Mesendoderm (in vitro differentiated cells): ENCODE measurements around the gene ICA1.
"Not testable (repeated sequence)": the region's sequence is repeated elsewhere in the genome, so short reads cannot be mapped to it uniquely, and the experiment has no call there.

ENCODE experiments used
- DNase-seq: peaks from one replicate; pipeline ENCODE4 v3.0.0; 2013
- H2AK5ac ChIP-seq: 2 replicates; pipeline ENCODE4 v1.6.1; 2013; ENCODE audit warnings: low read length, inconsistent platforms
- H2BK120ac ChIP-seq: 2 replicates; pipeline ENCODE4 v1.6.1; 2013; ENCODE audit warnings: low read depth, mild to moderate bottlenecking, low read length, moderate library complexity, mixed read lengths
- H2BK15ac ChIP-seq: replicated peaks from 2 replicates; pipeline ENCODE4 v1.6.1; 2013; ENCODE audit warnings: low read depth, mild to moderate bottlenecking, moderate library complexity
- H2BK5ac ChIP-seq: 2 replicates; pipeline ENCODE4 v1.6.1; 2013; ENCODE audit warnings: low read length, inconsistent platforms
- H3K18ac ChIP-seq: 2 replicates; pipeline ENCODE4 v1.6.1; 2013; ENCODE audit warnings: mild to moderate bottlenecking, low read length, mixed read lengths
- H3K23ac ChIP-seq: one replicate; pipeline ENCODE4 v1.6.1; 2013; ENCODE audit warnings: low read length
- H3K27ac ChIP-seq: 2 replicates; pipeline ENCODE4 v1.5.1; 2013; ENCODE audit warnings: low read depth, mild to moderate bottlenecking, inconsistent platforms, low read length, moderate library complexity
- H3K27me3 ChIP-seq: 2 replicates; pipeline ENCODE4 v1.6.1; 2013; ENCODE audit warnings: low read length, control low read depth, mild to moderate bottlenecking, inconsistent platforms; ENCODE audit not compliant: insufficient read depth, poor library complexity
- H3K36me3 ChIP-seq: 2 replicates; pipeline ENCODE4 v1.6.1; 2013; ENCODE audit warnings: low read length, inconsistent platforms; ENCODE audit not compliant: control insufficient read depth, insufficient read depth
- H3K4ac ChIP-seq: one replicate; pipeline ENCODE4 v1.6.1; 2013; ENCODE audit warnings: low read depth, mild to moderate bottlenecking, low read length, moderate library complexity
- H3K4me1 ChIP-seq: 2 replicates; pipeline ENCODE4 v1.6.1; 2013; ENCODE audit warnings: low read depth, low read length, inconsistent platforms; ENCODE audit not compliant: control insufficient read depth
- H3K4me2 ChIP-seq: 2 replicates; pipeline ENCODE4 v1.6.1; 2013; ENCODE audit warnings: low read length
- H3K4me3 ChIP-seq: 2 replicates; pipeline ENCODE4 v1.5.1; 2013; ENCODE audit warnings: mild to moderate bottlenecking, low read length
- H3K56ac ChIP-seq: one replicate; pipeline ENCODE4 v1.6.1; 2013; ENCODE audit warnings: low read length
- H3K79me1 ChIP-seq: 2 replicates; pipeline ENCODE4 v1.6.1; 2013; ENCODE audit warnings: low read length, inconsistent platforms
- H3K79me2 ChIP-seq: 2 replicates; pipeline ENCODE4 v1.6.1; 2013; ENCODE audit warnings: mild to moderate bottlenecking, low read length; ENCODE audit not compliant: control insufficient read depth, insufficient read depth
- H3K9ac ChIP-seq: 2 replicates; pipeline ENCODE4 v1.6.1; 2013; ENCODE audit warnings: low read length, inconsistent platforms
- H4K5ac ChIP-seq: one replicate; pipeline ENCODE4 v1.6.1; 2013; ENCODE audit warnings: low read length
- H4K8ac ChIP-seq: one replicate; pipeline ENCODE4 v1.6.1; 2013; ENCODE audit warnings: low read depth, mild to moderate bottlenecking, control low read depth, low read length, moderate library complexity
- WGBS: extraction: QIAGEN DNeasy Blood & Tissue Kit; methylation state at CpG from one replicate; pipeline ENCODE4 v1.1.7; 2013; ENCODE audit warnings: low lambda C conversion rate, missing lambda C conversion rate; ENCODE audit not compliant: insufficient coverage; ENCODE audit errors: extremely low coverage; 5-methylcytosine and 5-hydroxymethylcytosine counted together

The ICA1 gene

GRCh38 chr7:8103282-8103681, 158.7 kb downstream of the ICA1 start:
- Histone ChIP-seq H3K27ac (no peak overlapping the region), H3K4ac (no peak overlapping the region), H4K8ac (no peak overlapping the region), H3K79me1 (no peaks in the 10 kb centered on the region), H2BK120ac (no peak overlapping the region), H3K4me1 (no peaks in the 10 kb centered on the region), H3K36me3 (no peaks in the 10 kb centered on the region), H3K18ac (no peak overlapping the region), H3K27me3 (no peaks in the 10 kb centered on the region), H3K4me2 (no peak overlapping the region), H2BK15ac (no peak overlapping the region), H2BK5ac (no peak overlapping the region), H4K5ac (no peak overlapping the region), H3K79me2 (no peaks in the 10 kb centered on the region), H3K4me3 (no peak overlapping the region), H2AK5ac (no peak overlapping the region), H3K9ac (no peak overlapping the region), H3K56ac (no peak overlapping the region), H3K23ac (no peak overlapping the region)
- WGBS, result no CpG with 5 or more reads among the region's 9 CpGs
- no peak for DNase-seq

- not testable (repeated sequence) for H4K8ac ChIP-seq, H3K36me3 ChIP-seq, H3K9ac ChIP-seq, H3K56ac ChIP-seq, H3K4me3 ChIP-seq, H4K5ac ChIP-seq, H2BK5ac ChIP-seq, H3K79me2 ChIP-seq, H3K23ac ChIP-seq, H3K4me2 ChIP-seq, H2AK5ac ChIP-seq, H3K18ac ChIP-seq, H2BK120ac ChIP-seq, H3K27ac ChIP-seq, H3K27me3 ChIP-seq, DNase-seq, H2BK15ac ChIP-seq, H3K4me1 ChIP-seq, H3K79me1 ChIP-seq, H3K4ac ChIP-seq
- no CpG with 5 or more reads among the region's 4 CpGs for WGBS
These were observed 160.7 kb downstream of the ICA1 start for GRCh38 chr7:8101292-8101691.

GRCh38 chr7:8094164-8095140, 167.5 kb downstream of the ICA1 start:
- Histone ChIP-seq H2BK5ac (no peak overlapping the region), H3K56ac (no peak overlapping the region), H2BK120ac (no peak overlapping the region), H3K4me1 (no peaks in the 10 kb centered on the region), H4K8ac (no peak overlapping the region), H3K4me3 (no peak overlapping the region), H3K23ac (no peak overlapping the region), H3K79me2 (no peaks in the 10 kb centered on the region), H3K27me3 (no peaks in the 10 kb centered on the region), H4K5ac (no peak overlapping the region), H2AK5ac (no peak overlapping the region), H3K27ac (no peak overlapping the region), H3K4me2 (no peak overlapping the region), H3K79me1 (no peaks in the 10 kb centered on the region), H3K9ac (no peak overlapping the region), H2BK15ac (no peak overlapping the region), H3K18ac (no peak overlapping the region), H3K4ac (no peak overlapping the region), H3K36me3 (no peaks in the 10 kb centered on the region)
- no CpG with 5 or more reads among the region's 8 CpGs for WGBS
- DNase-seq, result no peak

- H3K18ac ChIP-seq, result no peak overlapping the region
- H3K79me2 ChIP-seq, result no peaks in the 10 kb centered on the region
- H3K79me1 ChIP-seq, result no peaks in the 10 kb centered on the region
- H3K27me3 ChIP-seq, result no peaks in the 10 kb centered on the region
- H3K56ac ChIP-seq, result no peak overlapping the region
- H2BK15ac ChIP-seq, result no peak overlapping the region
- no peak overlapping the region for H2AK5ac ChIP-seq
- no peak overlapping the region for H3K4me2 ChIP-seq
- no peak overlapping the region for H2BK5ac ChIP-seq
- H3K9ac ChIP-seq, result no peak overlapping the region
- H4K5ac ChIP-seq, result no peak overlapping the region
- H3K36me3 ChIP-seq, result no peaks in the 10 kb centered on the region
- H3K4me1 ChIP-seq, result no peaks in the 10 kb centered on the region
- H3K27ac ChIP-seq, result no peak overlapping the region
- no CpG with 5 or more reads among the region's 2 CpGs for WGBS
- DNase-seq, result no peak
- no peak overlapping the region for H4K8ac ChIP-seq
- no peak overlapping the region for H2BK120ac ChIP-seq
- no peak overlapping the region for H3K4ac ChIP-seq
- H3K4me3 ChIP-seq, result no peak overlapping the region
- H3K23ac ChIP-seq, result no peak overlapping the region
These were observed 169.8 kb downstream of the ICA1 start for GRCh38 chr7:8092140-8092539.

- no peak overlapping the region for H3K4ac ChIP-seq
- no peaks in the 10 kb centered on the region for H3K79me2 ChIP-seq
- H3K27me3 ChIP-seq, result no peaks in the 10 kb centered on the region
- H2BK15ac ChIP-seq, result no peak overlapping the region
- no peak overlapping the region for H3K18ac ChIP-seq
- no peaks in the 10 kb centered on the region for H3K4me1 ChIP-seq
- no peak overlapping the region for H3K27ac ChIP-seq
- H3K36me3 ChIP-seq, result no peaks in the 10 kb centered on the region
- no peak overlapping the region for H2BK120ac ChIP-seq
- H4K8ac ChIP-seq, result no peak overlapping the region
- no peak overlapping the region for H3K23ac ChIP-seq
- no peak for DNase-seq
- H3K4me3 ChIP-seq, result no peak overlapping the region
- H3K9ac ChIP-seq, result no peak overlapping the region
- H2BK5ac ChIP-seq, result no peak overlapping the region
- H3K4me2 ChIP-seq, result no peak overlapping the region
- no peak overlapping the region for H2AK5ac ChIP-seq
- H3K56ac ChIP-seq, result no peak overlapping the region
- no peaks in the 10 kb centered on the region for H3K79me1 ChIP-seq
- H4K5ac ChIP-seq, result no peak overlapping the region
- no CpG with 5 or more reads among the region's 6 CpGs for WGBS
These were observed 172.8 kb downstream of the ICA1 start for GRCh38 chr7:8089036-8089780.
